SH-SY5Y (cell line): ENCODE data around the gene VWC2L.

ENCODE experiments used
- GATA2 ChIP-seq: IDR thresholded peaks from 2 replicates; pipeline ENCODE4 v1.6.1; 2011; ENCODE audit warnings: mild to moderate bottlenecking, low read depth, low read length
- GATA3 ChIP-seq: IDR thresholded peaks from 2 replicates; pipeline ENCODE4 v1.6.1; 2011; ENCODE audit warnings: low read depth, mild to moderate bottlenecking, low read length, moderate library complexity

Gene VWC2L

DNA sequence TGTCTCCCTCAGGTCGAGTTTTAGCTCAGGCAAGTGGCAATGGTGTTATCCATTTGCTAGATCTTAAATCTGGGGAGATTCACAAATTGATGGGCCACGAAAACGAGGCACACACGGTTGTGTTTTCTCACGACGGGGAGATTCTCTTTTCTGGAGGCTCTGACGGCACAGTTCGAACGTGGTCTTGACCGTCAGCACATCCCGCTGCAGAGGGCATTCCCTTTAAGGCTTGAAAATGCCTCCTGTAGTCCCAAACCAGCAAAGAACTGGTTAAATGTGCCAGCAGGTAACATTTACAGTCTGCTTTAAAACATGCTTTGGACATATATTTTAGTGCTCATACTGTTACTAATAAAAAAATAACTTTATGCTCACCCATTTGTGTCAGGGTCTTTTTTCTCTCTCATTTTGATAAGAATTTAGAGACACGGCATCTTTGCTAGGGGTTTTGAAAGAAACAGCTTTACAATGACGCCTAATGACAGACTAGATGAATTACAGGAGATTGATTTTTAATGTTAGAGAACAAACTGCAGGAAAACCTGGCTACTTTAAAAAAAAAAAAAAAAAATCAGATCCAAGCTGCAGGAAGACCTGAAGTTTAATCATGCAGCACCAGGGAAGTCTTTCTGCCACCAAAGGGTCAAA, 602 bp upstream of the VWC2L start:
- TF ChIP-seq GATA2: no peak
- no peak for TF ChIP-seq GATA3

- no peak for TF ChIP-seq GATA2
- TF ChIP-seq GATA3: no peak
Observed at GRCh38 chr2:214412679-214413078, 1.8 kb downstream of the VWC2L start.

DNA sequence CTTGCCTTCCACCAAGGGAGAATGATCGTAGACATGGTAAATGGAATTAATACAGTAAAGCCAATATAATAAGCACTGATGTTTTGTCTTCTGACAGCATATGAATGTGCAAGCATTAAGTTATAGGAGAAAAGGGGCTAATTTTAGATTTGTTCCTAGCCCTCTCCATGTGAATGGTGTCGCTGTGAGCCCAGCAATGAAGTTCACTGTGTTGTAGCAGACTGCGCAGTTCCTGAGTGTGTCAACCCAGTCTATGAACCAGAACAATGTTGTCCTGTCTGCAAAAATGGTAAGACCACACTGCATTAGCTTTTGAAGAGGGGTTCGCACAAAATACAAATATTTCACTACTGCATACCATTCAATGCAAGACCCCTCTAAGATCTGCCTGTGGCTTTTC, 25.6 kb downstream of the VWC2L start:
- no peak for TF ChIP-seq GATA3
- no peak for TF ChIP-seq GATA2

GRCh38 chr2:214450118-214450894, 39.5 kb downstream of the VWC2L start:
- TF ChIP-seq GATA2: no peak
- TF ChIP-seq GATA3: no peak

GRCh38 chr2:214451516-214452275, 40.8 kb downstream of the VWC2L start:
- TF ChIP-seq GATA2: no peak
- TF ChIP-seq GATA3: no peak

DNA sequence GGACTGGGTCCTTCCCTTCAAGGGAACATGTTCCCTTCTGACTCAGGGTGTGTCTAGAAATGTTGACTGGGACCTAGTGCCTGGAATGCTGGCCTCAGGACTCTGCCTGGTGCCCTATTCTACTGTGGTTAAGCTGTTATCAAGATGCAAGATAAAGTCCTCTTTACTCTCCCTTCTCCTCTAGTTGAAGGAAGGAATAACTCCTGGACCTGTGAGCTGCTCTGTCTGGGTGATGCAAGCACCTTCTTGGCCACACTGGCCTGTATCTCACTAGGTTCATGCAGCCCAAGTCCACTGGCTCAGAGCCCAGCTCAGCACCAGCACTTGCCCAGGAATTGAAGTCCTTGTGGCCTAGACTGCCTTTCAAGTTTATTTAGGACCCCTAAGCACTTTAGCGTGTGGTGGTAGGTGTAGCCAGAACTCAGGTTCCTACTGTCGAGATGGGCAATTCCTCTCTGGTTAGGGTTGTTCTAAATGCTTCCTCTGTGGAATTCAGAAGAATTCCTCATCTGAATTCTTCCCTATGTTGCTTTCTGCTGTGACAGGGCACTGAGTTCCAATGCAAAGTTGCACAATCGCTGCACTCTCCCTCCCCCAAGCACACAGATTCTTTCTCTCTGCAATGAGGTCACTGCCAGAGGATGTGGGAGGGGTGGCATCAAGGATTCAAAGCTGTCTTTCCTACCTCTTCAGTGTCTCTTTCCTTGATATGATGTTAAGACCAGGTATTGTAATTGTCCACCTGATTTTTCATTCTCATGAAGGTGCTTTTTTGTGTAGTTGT, 54.7 kb downstream of the VWC2L start:
- TF ChIP-seq GATA3 (no peak), GATA2 (no peak)

DNA sequence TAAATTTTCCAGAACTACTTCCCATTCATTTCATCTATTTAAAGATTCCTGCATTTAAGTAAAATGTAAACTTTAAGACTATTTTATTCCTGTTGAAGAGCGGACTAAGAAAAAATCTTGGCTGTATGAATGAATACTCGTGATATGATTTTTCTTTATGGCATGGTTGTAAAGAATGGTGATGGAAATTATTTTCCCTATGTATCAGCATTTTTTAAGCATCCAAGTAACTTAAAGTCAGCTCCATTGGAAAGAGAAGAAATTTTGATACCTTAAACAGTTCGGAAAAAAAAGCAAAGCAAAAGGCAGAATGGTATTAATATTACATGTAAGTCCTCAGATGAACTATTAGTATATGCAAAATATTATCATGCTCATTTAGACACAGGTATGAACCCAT, 58.9 kb downstream of the VWC2L start:
- TF ChIP-seq GATA2: no peak
- TF ChIP-seq GATA3: no peak

DNA sequence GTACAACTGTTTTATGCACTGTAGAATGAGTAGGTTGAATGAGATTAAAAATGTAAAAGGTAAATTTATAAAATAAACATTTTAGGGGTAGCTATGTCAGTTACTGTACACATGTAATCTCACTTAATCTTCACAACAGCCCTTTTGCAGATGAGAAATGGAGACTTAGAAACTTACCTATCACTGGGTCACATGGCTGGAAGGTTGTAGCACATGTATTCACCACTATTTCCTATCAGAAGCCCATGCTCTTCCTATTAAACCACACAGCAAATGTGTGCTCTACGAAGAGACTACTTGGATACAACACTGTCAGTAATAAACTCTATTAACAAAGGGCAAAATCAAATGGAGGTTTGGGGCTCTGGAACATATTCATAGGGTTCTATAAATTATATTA, 60.5 kb downstream of the VWC2L start:
- no peak for TF ChIP-seq GATA3
- TF ChIP-seq GATA2: no peak

- TF ChIP-seq GATA2: no peak
- TF ChIP-seq GATA3: no peak
Observed at GRCh38 chr2:214471990-214472389, 61.1 kb downstream of the VWC2L start.

DNA sequence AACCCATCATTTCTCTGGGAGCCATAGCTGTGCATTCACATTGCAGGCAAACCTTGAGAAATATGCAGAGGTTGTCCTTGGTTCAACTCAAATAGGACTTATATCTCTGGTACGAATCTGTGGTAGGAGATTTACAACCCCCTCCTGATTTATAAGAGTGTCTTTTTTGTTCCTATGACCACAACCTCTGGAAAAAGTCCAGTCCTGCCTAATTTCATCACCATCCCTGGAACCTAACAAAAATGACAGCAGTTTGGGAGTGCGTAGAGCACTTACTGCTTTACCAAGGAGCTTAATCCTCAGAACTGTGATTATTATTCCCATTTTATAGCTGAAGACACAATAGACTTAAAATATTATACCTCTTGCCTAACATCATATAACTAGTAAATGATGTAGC, 66.5 kb downstream of the VWC2L start:
- no peak for TF ChIP-seq GATA3
- TF ChIP-seq GATA2: no peak

- TF ChIP-seq GATA3 (no peak), GATA2 (no peak)
Observed at GRCh38 chr2:214481204-214481603, 70.3 kb downstream of the VWC2L start.

DNA sequence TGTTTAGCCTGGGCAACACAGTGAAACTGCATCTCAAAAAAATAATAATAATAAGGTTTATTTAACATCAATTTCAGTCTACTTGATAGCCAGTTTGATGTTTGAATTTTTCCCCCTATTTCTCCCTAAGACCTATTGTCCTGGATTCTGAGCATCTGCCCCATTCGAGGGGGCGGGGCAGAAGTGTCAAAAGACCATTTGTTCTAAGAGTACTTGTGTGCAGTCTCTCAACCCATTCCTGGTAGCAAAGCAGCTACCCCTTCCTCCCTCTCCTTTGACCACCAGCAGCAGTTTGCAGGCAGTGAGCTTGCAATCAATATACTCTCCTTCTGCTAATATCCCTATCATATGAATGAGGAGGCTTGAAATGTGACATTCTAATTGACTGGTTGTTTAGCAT, 71.9 kb downstream of the VWC2L start:
- TF ChIP-seq GATA3 (no peak), GATA2 (no peak)

DNA sequence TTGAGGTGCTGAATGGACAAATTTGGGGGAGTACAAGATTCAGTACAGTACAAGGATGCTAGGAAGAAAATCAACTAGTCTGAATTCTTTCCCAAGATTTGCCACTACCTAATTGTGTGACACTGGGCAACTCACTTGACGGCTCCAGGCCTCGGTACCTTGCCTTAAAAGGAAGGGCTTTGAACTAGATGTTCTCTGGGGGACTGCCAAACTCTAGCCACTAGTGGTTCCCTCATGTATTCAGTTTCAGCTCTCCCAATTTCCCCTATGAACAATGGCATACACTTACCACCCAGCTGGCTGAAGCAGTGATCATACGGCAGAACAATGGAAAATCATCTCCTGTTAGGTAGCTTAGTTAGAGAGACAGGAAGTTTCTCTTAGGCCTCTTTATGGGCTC, 73.4 kb downstream of the VWC2L start:
- TF ChIP-seq GATA3 (no peak), GATA2 (no peak)

- TF ChIP-seq GATA3 (no peak), GATA2 (no peak)
Observed at GRCh38 chr2:214484701-214485100, 73.8 kb downstream of the VWC2L start.
